Measurements from ENCODE around the gene NINJ1. TPM values are rescaled to one million over a fixed set of nuclear protein-coding genes. Genes with fewer than 3 reads are reported as not detected.

NINJ1 gene
- total and polyA plus RNA-seq, 2 of the 8 experiments (the other 6 are each of a cell fraction or from before 2014, with no cell fraction given) = 28.2 to 65.6 TPM

DNA sequence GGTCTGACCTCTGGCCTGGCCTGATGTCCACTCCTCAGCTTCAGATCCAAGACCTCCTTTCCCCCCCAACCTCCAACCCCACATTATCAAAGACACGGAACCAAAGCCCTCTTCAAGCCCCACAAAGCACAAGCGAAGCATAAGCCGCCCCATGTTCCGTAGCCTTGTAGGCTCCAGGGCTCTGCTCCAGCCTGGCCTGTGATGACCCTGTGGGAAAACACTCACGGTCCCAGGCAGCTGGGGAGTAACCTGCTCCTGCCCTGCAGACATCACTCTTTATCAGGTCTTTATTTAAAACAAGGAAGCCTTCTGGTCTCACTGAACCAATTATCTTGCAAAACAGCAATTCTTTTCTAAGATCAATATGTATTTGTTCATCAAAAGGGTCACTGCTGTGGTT lies 34.5 kb upstream of the NINJ1 start:
- Histone ChIP-seq H3K23me2 (ENCODE audit: low read depth, low read length) (no peaks in the 10 kb centered on the region), H3K14ac (ENCODE audit: insufficient read length) (no peak overlapping the region), H3K4me3 (ENCODE audit: extremely low read depth in 1 of 4, insufficient read depth in 2 of 4, low read depth in 3 of 4, low read length in 4 of 4) (no peak overlapping the region), H3K79me2 (ENCODE audit: control insufficient read depth in 1 of 2, insufficient read depth in 2 of 2, low read length in 2 of 2) (no peaks in the 10 kb centered on the region), H4K91ac (replicated peaks; ENCODE audit: insufficient read length, low read length) (no peak overlapping the region), H3K9me3 (ENCODE audit: insufficient read depth in 2 of 2, low read depth in 1 of 2, low read length in 1 of 2) (no peaks in the 10 kb centered on the region), H3K4me1 (replicated peaks in 1 of 4; ENCODE audit: control insufficient read depth in 3 of 4, insufficient read depth in 4 of 4, low read length in 3 of 4) (peaks cover 0 to 2% (median 0%) of the 10 kb centered on the region in 4 experiments; a peak in 1 of 7 replicates), H3K36me3 (ENCODE audit: control insufficient read depth in 2 of 4, insufficient read depth in 4 of 4, low read length in 3 of 4) (no peaks in the 10 kb centered on the region), H3K18ac (ENCODE audit: extremely low read depth, low read length) (no peak overlapping the region), H3K9ac (replicated peaks in 1 of 4; ENCODE audit: extremely low read depth in 1 of 4, low read depth in 3 of 4, low read length in 3 of 4) (no peak overlapping the region), H3K23ac (ENCODE audit: insufficient read length) (no peak overlapping the region), H2BK5ac (ENCODE audit: low read depth, low read length) (no peak overlapping the region), H3K4ac (replicated peaks; ENCODE audit: insufficient read length, low read depth, low read length) (no peak overlapping the region), H4K5ac (ENCODE audit: insufficient read length, low read depth, low read length) (no peak overlapping the region), H3K79me1 (ENCODE audit: low read depth, low read length) (no peaks in the 10 kb centered on the region), H2BK15ac (ENCODE audit: low read length) (no peak overlapping the region), H3K56ac (replicated peaks; ENCODE audit: insufficient read length, low read depth, low read length) (no peak overlapping the region), H4K8ac (ENCODE audit: extremely low read depth, insufficient read depth, low read length) (peak overlapping the region; percentile 57; the same call in 1 of the 2 replicates), H4K20me1 (replicated peaks in 1 of 2; ENCODE audit: control insufficient read depth in 1 of 2, insufficient read depth in 2 of 2, low read length in 2 of 2) (no peaks in the 10 kb centered on the region), H2BK12ac (ENCODE audit: low read depth, low read length) (no peak overlapping the region), H2BK120ac (replicated peaks; ENCODE audit: low read depth, low read length) (no peak overlapping the region), H2AFZ (ENCODE audit: low read length) (no peak overlapping the region), H3K4me2 (ENCODE audit: insufficient read depth in 1 of 2, low read depth in 2 of 2, low read length in 2 of 2) (no peak overlapping the region), H3K27ac (ENCODE audit: low read depth, low read length) (no peak overlapping the region), H3K27me3 (replicated peaks in 1 of 4; ENCODE audit: control insufficient read depth in 3 of 4, extremely low read depth in 1 of 4, insufficient read depth in 3 of 4, low read length in 3 of 4) (no peaks in the 10 kb centered on the region), H2BK20ac (ENCODE audit: low read length) (no peak overlapping the region), H2AK5ac (ENCODE audit: low read depth, low read length) (no peak overlapping the region)
- 93% methylated on average over 5 of the region's 5 CpGs; no CpG with 5 or more reads in 1 of the 2 experiments for WGBS, 2 experiments (ENCODE audit: extremely low coverage in 1 of 2, insufficient coverage in 1 of 2, insufficient read length in 1 of 2, insufficient replicate concordance in 2 of 2, low coverage in 1 of 2, low lambda C conversion rate in 2 of 2, missing lambda C conversion rate in 1 of 2)
- ChIA-PET CTCF (ENCODE audit: partially characterized antibody) (interaction anchor here (0.6 to 2.8 kb wide), 9 partner anchors 8 to 349 kb away, joined by 3 to 10 read pairs (median 4); no protein-coding TSS in a partner anchor), POLR2A (ENCODE audit: partially characterized antibody) (no interaction called here)
- DNase-seq (ENCODE audit: low read depth in 1 of 2, low spot score in 2 of 2) (no peak), FAIRE-seq (no peak)
- TF ChIP-seq PHF8 (conservative IDR thresholded peaks at IDR 0.05; ENCODE audit: low read depth, low read length) = no peak
- no peak for TF ChIP-seq SRF (IDR thresholded peaks at IDR 0.05; ENCODE audit: low read depth, low read length)

All from H1 (cell line).